ENCODE measurements around the gene CACNA2D3. TPM values are rescaled to one million over a fixed set of nuclear protein-coding genes. Genes with fewer than 3 reads are reported as not detected.

The CACNA2D3 gene
- polyA plus RNA-seq, 1 donor (not counting 4 experiments of a cell fraction or from before 2014, with no cell fraction given) = 0.08 TPM

GRCh38 chr3:54985856-54986255 lies 863.5 kb downstream of the CACNA2D3 start:
- Histone ChIP-seq H3K4me1 (ENCODE audit: control insufficient read depth, extremely low read depth, insufficient read depth, low read length) (peaks cover 3% of the 10 kb centered on the region), H3K79me2 (ENCODE audit: control insufficient read depth, insufficient read depth, low read length) (no peaks in the 10 kb centered on the region), H3K4me2 (ENCODE audit: control insufficient read depth, extremely low read depth, insufficient read depth, low read depth, low read length) (no peak overlapping the region), H3K27ac (ENCODE audit: control insufficient read depth, insufficient read depth, low read length) (no peak overlapping the region), H2AFZ (ENCODE audit: control insufficient read depth, low read length) (peak overlapping the region; percentile 1), H3K9me3 (ENCODE audit: control insufficient read depth, low read depth, low read length) (no peaks in the 10 kb centered on the region), H3K27me3 (ENCODE audit: control insufficient read depth, extremely low read depth, insufficient read depth, low read length) (no peaks in the 10 kb centered on the region), H3K9me1 (ENCODE audit: control insufficient read depth, extremely low read depth, insufficient read depth, low read length) (no peaks in the 10 kb centered on the region), H3K36me3 (ENCODE audit: control insufficient read depth in 2 of 2, extremely low read depth in 1 of 2, insufficient read depth in 2 of 2, low read length in 2 of 2) (no peaks in the 10 kb centered on the region), H3K4me3 (ENCODE audit: control insufficient read depth in 2 of 3, extremely low read depth in 1 of 3, insufficient read depth in 2 of 3, low read depth in 1 of 3, low read length in 3 of 3) (no peak overlapping the region), H4K20me1 (ENCODE audit: control insufficient read depth, extremely low read depth, insufficient read depth, low read length) (no peaks in the 10 kb centered on the region), H3K9ac (ENCODE audit: control insufficient read depth, extremely low read depth, insufficient read depth, low read length) (no peak overlapping the region)
- no peak for TF ChIP-seq CTCF (optimal IDR thresholded peaks at IDR 0.05 in 1 of 3, IDR thresholded peaks at IDR 0.05 in 1 of 3, conservative IDR thresholded peaks at IDR 0.05 in 1 of 3; ENCODE audit: extremely low read depth in 1 of 3, insufficient read depth in 2 of 3, low read length in 3 of 3)
- no peak for TF ChIP-seq EZH2 (IDR thresholded peaks at IDR 0.05; ENCODE audit: low read length)
- dilution Hi-C loops (cut with MboI; ENCODE audit: extremely low pct_ligation_motif_present, low sequenced_read_pairs) = no loop called here
- FAIRE-seq (no peak), DNase-seq (ENCODE audit: low read depth, low spot score) (no peak)

- no peak overlapping the region for H3K27ac ChIP-seq (ENCODE audit: control insufficient read depth, insufficient read depth, low read length)
- no peak overlapping the region for H3K4me2 ChIP-seq (ENCODE audit: control insufficient read depth, extremely low read depth, insufficient read depth, low read depth, low read length)
- H3K36me3 ChIP-seq (ENCODE audit: control insufficient read depth in 2 of 2, extremely low read depth in 1 of 2, insufficient read depth in 2 of 2, low read length in 2 of 2) = no peaks in the 10 kb centered on the region
- TF ChIP-seq EZH2 (IDR thresholded peaks at IDR 0.05; ENCODE audit: low read length) = no peak
- no peak for TF ChIP-seq CTCF (optimal IDR thresholded peaks at IDR 0.05 in 1 of 3, IDR thresholded peaks at IDR 0.05 in 1 of 3, conservative IDR thresholded peaks at IDR 0.05 in 1 of 3; ENCODE audit: extremely low read depth in 1 of 3, insufficient read depth in 2 of 3, low read length in 3 of 3)
- H3K27me3 ChIP-seq (ENCODE audit: control insufficient read depth, extremely low read depth, insufficient read depth, low read length) = no peaks in the 10 kb centered on the region
- H3K4me1 ChIP-seq (ENCODE audit: control insufficient read depth, extremely low read depth, insufficient read depth, low read length) = peaks cover 3% of the 10 kb centered on the region
- no peaks in the 10 kb centered on the region for H4K20me1 ChIP-seq (ENCODE audit: control insufficient read depth, extremely low read depth, insufficient read depth, low read length)
- no peak for DNase-seq (ENCODE audit: low read depth, low spot score)
- dilution Hi-C loops (cut with MboI; ENCODE audit: extremely low pct_ligation_motif_present, low sequenced_read_pairs) = no loop called here
- H3K79me2 ChIP-seq (ENCODE audit: control insufficient read depth, insufficient read depth, low read length) = no peaks in the 10 kb centered on the region
- H3K9me3 ChIP-seq (ENCODE audit: control insufficient read depth, low read depth, low read length) = no peaks in the 10 kb centered on the region
- no peak for FAIRE-seq
- H2AFZ ChIP-seq (ENCODE audit: control insufficient read depth, low read length) = peak overlapping the region; percentile 1
- no peaks in the 10 kb centered on the region for H3K9me1 ChIP-seq (ENCODE audit: control insufficient read depth, extremely low read depth, insufficient read depth, low read length)
- H3K4me3 ChIP-seq (ENCODE audit: control insufficient read depth in 2 of 3, extremely low read depth in 1 of 3, insufficient read depth in 2 of 3, low read depth in 1 of 3, low read length in 3 of 3) = no peak overlapping the region
- H3K9ac ChIP-seq (ENCODE audit: control insufficient read depth, extremely low read depth, insufficient read depth, low read length) = no peak overlapping the region
Observed at GRCh38 chr3:54986294-54986693, 863.9 kb downstream of the CACNA2D3 start.
